HG03066 (cell line): Measurements from ENCODE around the gene BSND.

Source experiments
- ATAC-seq: cut with Tn5 transposase; IDR thresholded peaks from one replicate; pipeline ENCODE4 v1.9.1; 2021; ENCODE audit warnings: low read depth; ENCODE audit not compliant: unreplicated experiment

BSND gene

DNA sequence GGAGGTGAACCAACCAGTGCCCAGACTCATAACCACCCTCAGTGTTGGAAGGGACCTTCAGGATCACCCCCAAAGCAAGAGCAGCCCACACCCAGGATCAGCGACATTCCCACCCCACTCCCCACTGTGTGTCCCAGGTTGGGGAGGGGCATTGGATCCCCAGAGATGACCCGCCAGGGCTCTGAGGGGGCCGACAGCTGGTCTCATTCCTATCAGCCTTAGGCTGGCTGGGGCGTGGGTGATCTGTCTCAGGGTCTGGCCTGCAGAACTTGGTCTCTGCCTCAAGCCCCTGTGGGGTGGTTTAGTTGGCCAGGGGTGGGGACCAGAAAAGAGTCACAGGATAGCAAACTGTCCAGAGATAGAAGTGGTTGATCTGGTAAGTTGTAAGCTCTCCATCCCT lies 7.8 kb upstream of the BSND start:
- no peak for ATAC-seq

DNA sequence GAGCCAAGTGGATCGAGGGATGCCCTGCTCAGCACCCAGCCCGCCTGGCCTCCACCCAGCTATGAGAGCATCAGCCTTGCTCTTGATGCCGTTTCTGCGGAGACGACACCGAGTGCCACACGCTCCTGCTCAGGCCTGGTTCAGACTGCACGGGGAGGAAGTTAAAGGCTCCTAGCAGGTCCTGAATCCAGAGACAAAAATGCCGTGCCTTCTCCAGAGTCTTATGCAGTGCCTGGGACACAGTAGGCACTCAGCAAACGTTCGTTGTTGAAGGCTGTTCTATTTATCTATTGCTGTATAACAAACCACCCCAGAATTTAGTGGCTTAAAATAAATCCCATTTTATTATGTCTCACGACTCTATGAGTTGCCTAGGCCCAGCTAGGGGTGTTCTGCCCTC lies 6.8 kb upstream of the BSND start:
- ATAC-seq = no peak

DNA sequence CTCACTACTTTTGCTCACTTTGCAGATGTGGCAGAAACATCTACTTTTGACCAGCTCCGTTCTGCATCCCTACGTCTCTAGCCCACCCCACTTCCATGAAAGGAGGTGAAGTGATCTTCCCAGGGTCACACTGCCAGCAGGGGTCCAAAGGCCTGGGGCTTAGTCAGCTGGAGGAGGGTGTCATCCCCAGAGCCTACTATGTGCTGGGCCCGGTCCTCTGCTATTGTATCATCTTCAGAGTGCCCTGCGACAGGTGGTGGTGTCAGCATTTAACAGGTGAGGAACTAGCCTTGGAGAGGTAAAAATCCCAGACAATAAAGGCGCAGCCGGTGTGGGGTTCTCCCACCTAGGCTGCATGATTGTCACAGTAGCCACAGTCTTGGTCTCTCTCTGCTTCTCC lies 5.6 kb upstream of the BSND start:
- no peak for ATAC-seq

DNA sequence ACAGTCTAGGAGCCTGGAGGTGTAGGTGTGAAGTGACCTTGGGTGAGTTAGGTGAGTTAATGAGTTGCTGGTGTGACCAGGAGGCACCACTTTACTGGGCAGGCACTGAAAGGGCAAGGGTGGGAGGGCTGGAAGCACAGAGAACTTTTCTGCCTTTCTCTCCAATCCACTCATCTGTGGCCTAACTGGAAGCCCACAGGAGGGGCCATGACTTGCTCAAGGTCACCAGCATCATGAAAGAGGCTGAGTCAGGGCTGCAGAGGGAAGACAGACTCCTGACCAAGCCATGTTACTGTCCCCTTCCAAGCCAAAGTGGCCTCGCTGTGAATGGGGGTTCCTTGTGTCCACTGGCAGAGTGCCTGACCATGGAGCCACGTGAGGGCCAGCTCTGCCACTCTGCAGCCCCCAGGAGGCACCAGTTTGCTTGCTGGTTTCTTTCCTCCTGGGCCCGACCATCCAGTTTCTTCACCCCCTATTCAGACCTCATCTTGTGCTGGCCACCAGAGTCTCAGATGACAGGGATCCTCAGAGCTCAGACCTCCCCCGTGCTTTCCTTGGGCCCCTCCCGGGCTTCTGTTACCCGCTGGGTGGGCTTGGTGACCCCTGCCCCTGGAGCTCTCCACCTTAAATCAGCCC lies 4.3 kb upstream of the BSND start:
- no peak for ATAC-seq

DNA sequence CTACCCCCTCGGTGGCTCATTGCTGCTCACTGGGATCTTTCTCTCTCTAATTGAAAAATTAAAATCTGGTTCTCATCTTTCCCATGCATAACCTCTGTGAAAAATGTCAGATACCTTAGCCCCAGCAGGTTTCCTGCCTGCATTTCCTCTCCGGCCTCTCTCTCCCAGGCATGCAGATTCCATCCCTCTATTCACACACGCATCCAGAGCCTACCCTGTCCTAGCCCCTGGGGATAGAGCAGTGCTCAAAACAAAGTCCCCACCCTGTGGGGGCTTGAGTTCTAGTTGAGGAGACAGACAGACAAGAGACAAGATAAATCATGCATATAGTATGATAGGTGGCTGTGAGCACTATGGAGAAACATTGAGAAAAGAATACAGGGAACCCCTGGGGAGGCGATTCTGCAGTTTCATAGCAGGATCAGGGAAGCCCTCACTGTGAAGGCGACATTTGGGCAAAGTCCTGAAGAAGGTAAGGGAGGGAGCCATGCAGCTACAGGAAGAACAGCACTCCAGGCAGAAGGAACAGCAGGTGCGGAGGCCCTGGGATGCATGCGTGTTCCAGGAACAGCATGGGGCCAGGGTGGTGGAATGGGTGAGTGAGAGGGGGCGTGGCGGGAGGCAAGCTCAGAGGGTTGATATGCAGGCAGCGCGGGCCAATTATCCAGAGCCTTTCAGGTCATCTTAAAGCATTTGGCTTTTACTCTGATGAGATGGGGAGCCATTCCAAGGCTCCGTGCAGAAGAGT lies 3.5 kb upstream of the BSND start:
- ATAC-seq = no peak

DNA sequence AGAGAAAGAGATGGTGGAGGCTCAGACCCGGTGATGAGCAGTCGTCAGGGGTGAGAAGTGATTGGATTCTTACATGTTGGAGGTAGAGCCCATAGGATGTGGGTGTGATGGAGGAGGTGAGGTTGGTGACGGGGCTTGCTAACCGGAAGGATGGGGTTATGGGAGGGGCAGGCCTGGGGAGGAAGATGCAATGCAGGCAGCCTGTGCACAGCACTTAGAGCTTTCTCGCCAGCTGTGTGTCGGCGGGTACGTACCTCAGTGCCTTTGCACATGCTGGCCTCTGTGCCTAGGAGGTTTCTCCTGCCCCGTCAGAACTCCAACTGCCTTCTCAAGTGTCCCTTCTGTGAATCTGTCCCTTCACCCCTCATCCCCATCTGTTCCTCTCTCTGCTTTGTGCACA lies 2.9 kb upstream of the BSND start:
- ATAC-seq = no peak

DNA sequence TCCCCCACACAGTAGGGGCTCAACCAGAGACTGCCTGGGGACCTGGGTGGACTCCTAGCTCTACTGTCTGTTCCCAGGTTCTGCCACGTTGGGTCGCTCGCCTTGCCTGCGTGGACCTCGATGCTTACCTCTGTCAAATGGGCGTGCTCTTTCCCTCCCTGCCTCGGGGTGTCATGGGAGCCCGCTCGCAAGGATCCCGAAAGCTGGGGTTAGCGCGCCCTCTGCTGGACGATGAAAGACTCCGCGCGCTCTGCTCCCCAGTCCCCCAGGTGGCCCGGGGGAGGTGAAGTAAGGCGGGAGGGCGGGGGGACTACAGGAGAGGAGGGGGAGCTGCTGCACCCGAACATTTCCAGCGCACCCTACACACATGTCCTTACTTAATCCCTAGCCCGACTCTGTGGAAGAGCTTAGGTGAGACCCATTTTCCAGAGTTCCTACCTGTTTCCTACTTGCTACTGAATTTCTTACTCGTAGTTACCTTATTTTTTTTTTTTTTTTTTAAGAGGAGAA lies 2.3 kb upstream of the BSND start:
- ATAC-seq = peak; percentile 72

DNA sequence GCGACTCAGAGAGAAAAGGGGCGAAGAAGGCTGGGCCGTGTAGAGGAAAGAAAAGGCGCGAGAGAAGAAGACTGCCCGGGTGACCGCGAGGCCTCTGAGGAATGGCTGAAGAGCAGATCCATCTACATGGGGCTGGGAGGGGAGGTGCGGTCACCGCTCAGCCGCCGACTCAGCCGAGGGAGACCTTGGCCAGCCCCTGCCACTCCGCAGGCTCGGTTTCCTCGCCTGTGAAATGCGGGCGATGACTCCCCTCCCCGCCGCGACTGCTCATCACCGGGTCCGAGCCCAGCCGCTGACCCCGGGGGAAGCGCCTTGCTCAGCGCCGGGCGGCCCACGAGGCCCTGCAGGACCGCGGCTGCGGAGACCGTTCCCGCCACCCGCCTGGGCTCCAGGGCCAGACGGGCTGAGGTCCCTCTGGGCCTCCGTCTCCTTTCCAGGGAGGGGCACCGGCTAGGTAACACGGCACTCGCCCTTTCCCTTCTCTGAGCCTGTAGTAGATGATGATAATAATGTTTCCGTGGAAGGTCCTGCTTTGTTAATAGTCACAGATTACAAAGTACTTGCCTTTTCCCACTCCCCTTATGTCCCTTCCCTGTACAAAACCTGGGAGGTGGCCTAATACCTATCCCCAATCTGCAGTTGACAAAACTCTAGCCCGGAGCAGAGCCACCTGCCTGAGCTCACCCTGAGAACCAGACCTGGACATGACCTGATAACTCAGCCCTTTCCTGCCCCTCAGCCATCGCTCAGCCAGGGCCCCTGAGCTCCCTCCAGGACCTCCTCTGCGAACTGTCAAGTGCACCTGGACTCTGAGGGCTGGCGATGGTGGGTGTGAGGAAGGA lies 1.6 kb upstream of the BSND start:
- no peak for ATAC-seq

DNA sequence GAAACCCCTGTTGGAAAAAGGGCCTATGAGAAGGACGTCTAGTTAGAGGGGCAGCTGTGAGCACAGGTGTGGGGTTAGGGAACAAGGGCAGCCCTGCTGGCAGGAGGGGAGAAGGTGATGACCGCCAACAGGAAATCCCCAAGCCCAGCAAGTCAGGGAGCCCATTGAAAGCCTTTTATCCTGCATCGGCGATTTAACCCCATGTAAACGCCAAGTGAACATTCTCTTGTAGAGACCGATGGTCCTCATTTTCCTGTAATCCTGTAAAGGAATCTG lies 1.1 kb upstream of the BSND start:
- no peak for ATAC-seq

DNA sequence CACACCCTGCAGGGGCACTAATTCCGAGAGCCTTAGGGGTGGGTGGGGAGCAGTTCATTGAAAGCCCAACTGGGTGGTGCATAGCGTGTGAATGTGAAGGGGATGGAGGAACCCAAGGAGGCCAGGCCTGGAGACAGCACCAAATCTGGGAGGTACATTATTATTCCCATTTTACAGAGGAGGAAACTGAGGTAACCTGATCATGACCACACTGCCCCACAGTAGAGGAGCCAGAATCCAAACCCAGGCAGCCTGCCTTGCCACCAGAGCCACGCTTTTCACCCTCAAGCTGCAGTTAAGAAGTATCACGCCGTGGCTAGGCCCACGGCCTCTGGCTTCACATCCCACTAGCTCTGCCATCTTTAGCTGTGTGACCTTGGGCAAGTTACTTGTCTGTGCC lies 633 bp upstream of the BSND start:
- ATAC-seq = no peak

DNA sequence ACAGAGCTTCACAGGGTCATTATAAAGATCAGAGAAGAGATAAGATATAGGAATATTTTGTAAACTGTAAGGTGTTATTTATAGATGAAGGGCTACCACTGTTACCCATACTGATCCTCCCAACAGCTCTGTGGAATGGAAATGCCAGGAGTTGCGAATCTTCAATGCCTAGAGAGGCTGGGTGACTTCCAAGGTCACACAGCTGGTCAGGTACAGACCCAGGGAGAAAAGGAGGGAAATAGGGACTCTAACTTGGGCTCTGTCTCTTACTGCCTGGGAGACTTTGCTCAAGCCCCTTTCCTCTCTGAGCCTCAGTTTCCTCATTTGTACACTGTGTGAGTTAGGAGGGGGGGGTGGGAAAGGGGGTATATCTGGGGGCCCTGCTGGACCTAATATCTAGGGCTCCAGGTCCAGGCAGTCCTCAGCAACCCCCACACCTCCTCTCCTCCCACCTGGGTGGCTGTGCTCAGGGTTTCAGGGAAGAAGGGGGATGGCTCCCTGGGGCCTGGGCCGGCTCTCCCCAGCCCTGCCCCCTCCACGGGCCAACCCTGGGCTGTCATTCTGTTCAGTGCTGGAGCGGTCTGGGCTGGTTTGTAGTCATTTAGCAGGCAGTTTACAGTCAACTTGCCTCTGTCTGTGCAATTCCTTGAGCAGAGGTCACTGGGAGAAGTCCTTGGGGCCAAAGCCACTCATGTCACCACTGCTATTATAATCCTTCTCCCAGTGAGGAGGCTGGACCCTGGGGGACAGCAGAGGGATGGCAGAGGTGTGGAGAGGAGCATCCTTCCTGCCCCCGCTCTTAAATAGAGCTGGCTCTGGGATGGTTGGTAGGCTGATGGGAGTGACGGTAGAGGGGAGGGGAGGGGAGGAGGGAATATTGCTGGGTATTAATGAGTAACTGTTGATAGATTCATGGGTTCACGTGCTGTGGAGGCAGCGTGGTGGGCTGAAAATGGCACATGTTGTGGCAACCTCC lies 1.7 kb downstream of the BSND start:
- ATAC-seq = no peak

DNA sequence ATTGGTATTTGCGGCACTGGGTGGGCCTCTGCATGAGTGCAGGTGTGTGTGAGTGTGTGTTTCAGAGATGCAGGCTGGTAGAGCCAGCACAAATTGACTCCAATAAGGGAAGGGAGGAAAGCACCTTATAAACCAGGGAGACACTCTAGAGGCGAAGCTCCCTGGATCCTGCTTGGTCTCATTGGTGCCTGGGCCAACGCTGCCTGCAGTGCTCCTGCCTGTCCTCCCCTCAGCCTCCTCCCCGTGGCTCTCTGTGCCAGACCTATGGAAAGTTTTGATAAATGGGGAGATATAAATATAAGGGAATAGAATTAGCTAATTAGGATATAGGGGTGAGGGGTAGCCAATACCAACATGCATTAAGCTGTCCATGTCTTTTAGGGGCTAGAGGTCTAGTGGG lies 2.6 kb downstream of the BSND start:
- no peak for ATAC-seq

DNA sequence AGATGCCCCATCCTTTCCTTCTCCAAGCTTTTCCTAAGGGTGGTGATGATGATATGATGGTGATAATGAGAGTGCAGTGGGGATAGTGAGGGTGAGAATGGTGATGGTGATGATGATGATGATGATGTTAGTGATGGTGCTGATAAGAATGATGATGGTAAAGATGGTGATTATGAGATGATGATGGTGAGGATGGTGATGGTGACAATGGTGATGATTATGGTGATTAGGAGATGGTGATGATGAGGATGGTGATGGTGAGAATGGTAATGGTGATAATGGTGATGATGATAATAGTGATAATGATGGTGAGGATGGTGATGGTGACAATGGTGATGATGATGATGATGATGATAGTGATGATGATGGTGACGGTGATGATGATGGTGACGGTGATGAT lies 4.0 kb downstream of the BSND start:
- no peak for ATAC-seq

DNA sequence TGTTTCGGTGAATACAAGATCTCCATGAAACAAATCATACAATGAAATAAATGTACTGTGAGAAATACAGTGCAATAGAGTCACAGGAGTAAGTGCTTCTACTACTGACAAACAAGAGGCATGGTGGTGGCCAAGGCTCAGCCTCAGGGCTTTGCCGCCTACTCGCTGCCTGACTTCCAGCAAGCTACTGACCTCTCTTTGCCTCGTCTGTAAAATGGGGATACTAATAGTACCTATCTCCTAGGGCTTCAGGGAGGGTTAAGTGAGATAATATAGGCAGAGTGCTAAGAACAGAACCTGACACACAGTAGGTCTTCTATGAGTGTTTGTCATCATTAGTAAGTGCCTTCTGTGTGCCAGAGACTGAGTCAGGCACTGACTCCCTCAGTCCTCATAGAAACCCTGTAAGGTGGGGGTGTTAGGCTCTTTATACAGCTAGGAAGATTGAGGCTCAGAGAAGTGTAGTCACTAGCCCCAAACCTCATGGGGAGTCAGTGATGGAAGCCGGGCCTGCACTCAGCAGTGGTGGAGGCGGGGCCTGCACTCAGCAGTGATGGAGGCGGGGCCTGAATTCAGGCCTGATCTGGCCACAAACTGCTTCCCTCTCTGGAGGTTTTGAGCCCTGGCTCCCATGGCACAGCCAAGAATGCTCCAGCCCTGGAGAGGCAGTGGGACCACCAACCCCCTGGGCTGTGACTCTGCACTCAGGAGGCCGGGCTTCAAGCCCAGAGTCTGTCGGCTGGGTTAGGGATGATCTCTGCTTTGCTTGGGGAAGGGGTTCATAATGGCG lies 6.8 kb downstream of the BSND start:
- ATAC-seq = no peak

DNA sequence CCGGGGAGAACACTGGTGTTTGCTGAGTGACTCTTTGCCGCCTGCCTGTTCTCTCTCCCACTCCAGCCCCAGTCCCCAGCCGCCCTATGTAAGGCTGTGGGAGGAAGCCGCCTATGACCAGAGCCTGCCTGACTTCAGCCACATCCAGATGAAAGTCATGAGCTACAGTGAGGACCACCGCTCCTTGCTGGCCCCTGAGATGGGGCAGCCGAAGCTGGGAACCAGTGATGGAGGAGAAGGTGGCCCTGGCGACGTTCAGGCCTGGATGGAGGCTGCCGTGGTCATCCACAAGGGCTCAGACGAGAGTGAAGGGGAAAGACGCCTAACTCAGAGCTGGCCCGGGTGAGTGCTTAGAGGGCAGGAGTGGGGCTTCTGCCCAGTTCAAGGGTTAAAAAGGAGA lies 8.2 kb downstream of the BSND start:
- ATAC-seq = no peak

DNA sequence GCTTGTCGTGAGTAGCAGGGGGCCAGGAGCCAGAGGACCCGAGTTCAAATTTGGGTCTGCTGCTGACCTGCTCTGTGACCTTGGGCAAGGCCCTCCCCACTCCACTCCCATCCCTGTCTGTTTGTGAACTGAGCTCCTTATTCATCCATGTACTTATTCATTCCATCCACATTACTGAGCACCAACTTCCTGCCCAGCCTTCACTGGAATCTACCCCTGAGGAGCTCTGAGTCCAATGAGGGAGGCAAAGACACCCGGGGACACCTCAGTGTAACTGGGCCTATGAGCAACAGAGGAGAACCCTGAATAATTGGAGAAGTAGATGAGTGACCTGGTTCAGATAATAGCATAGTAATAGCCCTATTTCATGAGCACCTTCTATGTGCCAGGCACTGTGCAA lies 8.9 kb downstream of the BSND start:
- no peak for ATAC-seq

DNA sequence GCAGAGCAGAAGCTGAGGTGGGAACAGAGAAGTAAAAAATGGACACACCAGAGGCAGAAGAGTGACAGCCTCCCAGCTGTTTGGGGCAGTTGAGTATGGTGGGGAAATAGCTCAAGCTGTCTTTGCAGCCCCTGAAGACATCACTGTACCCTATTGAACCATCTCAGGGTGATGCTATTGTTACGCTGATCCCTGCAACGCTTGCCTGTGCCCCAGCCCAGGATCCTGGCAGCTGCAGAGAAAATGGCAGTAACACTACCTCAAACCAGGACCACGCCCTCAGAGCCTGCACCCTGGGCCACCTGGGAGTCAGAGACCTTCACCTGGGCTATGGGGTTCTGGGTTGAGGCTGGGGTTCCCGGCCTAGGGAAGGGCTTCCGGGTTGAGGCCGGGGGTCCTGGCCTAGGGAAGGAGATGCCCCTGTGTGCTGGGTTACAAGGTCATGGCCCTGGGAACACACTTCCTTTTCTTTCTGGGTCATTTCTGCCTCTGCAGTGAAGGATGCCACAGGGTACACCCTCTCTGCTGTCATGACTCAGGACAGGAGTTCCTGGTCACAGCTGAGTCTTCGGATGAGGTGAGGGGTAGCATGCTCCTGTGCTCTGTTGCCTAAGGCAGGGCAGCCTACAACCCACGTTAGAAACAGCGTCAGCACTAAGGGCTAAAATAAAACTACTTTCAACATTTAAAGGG lies 11.6 kb downstream of the BSND start:
- no peak for ATAC-seq

DNA sequence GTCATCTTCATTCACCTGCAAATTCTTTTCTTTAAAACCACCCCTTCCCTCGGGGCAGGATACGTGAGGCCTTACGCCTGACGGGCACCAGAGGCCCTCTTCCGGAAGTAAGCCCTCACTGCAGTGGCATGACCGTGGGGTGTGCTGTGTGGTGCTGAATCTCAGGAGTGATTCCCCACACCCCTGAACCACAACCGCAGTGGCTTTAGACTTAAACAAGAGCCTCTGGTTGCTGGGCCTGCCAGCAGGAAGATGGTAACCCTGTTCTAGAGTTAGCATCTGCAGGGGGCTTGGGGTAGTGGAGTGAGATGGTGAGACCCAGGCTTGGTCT lies 12.1 kb downstream of the BSND start:
- ATAC-seq = no peak

DNA sequence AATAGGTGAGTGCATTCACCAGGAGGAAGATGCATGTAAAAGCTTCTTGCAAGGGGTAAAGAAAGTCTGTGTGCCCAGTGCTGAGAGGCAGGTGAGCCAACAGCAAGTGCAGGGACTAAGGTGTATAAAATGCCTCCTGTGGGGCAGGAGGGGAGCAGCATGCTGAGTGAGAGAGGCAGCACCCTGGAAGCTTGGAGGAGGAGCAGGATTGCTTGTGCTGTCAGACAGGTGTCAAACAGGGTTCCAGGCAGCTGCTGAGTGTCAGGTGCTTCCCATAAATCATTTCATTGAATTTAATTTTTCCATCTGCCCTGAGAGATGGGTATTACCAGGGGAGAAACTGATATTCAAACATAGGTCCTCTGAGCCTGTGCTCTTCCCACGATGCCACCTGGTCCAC lies 13.9 kb downstream of the BSND start:
- ATAC-seq = no peak
